ENCODE results near the gene ARFGEF3.

- TF ChIP-seq CTCF (conservative IDR thresholded peaks at IDR 0.05; ENCODE audit: low read depth, low read length) (no peak), EZH2 (IDR thresholded peaks at IDR 0.05; ENCODE audit: borderline replicate concordance, low read depth, low read length, poor library complexity, severe bottlenecking) (no peak)
These were observed 170.2 kb downstream of the ARFGEF3 start for GRCh38 chr6:138331984-138332383.

All from A673 (cell line).